HepG2 (cell line): ENCODE measurements around the gene SSNA1. TPM values are rescaled to one million over a fixed set of nuclear protein-coding genes. Genes with fewer than 3 reads are reported as not detected.

Source experiments
- CC2D1A ChIP-seq: sonication (generic); formaldehyde crosslinking; IDR thresholded peaks from 2 replicates; pipeline ENCODE4 v1.8.1; 2023; ENCODE audit warnings: mild to moderate bottlenecking, missing genetic modification reagents
- ELF3 ChIP-seq: IDR thresholded peaks from 2 replicates; pipeline ENCODE4 v1.6.1; 2016; ENCODE audit warnings: missing genetic modification reagents, missing compliant biosample characterization
- IKZF4 ChIP-seq: sonication (generic); formaldehyde crosslinking; IDR thresholded peaks from 2 replicates; pipeline ENCODE4 v1.5.1; 2020; ENCODE audit warnings: borderline replicate concordance, mild to moderate bottlenecking, low read depth, missing genetic modification reagents; ENCODE audit errors: not compliant biosample characterization
- MTF1 ChIP-seq: sonication (generic); formaldehyde crosslinking; IDR thresholded peaks from 2 replicates; pipeline ENCODE4 v1.5.0; 2020; ENCODE audit warnings: missing genetic modification reagents
- PRMT3 ChIP-seq: sonication (generic); formaldehyde crosslinking; IDR thresholded peaks from 2 replicates; pipeline ENCODE4 v1.8.1; 2022; ENCODE audit warnings: low read depth, mild to moderate bottlenecking, moderate library complexity, missing genetic modification reagents, borderline replicate concordance
- RAD21 ChIP-seq: fragments of 450-650 bp; formaldehyde crosslinking; IDR thresholded peaks from 2 replicates; pipeline ENCODE4 v1.5.0; 2020; ENCODE audit warnings: mild to moderate bottlenecking
- SALL1 ChIP-seq: sonication (generic); formaldehyde crosslinking; IDR thresholded peaks from 2 replicates; pipeline ENCODE4 v1.8.0; 2022; ENCODE audit warnings: mild to moderate bottlenecking, missing genetic modification reagents
- STAG1 ChIP-seq: sonication (generic); formaldehyde crosslinking; IDR thresholded peaks from 2 replicates; pipeline ENCODE4 v1.4.0; 2020; ENCODE audit warnings: missing genetic modification reagents
- TEAD3 ChIP-seq: optimal IDR thresholded peaks from 2 replicates; pipeline ENCODE3; 2016; ENCODE audit warnings: borderline replicate concordance
- ZNF101 ChIP-seq: sonication (generic); formaldehyde crosslinking; IDR thresholded peaks from 2 replicates; pipeline ENCODE4 v1.4.0; 2020; ENCODE audit warnings: mild to moderate bottlenecking, low read depth, missing genetic modification reagents, borderline replicate concordance
- ZNF136 ChIP-seq: sonication (generic); formaldehyde crosslinking; IDR thresholded peaks from 2 replicates; pipeline ENCODE4 v1.8.1; 2022; ENCODE audit warnings: low read depth, mild to moderate bottlenecking, moderate library complexity, missing genetic modification reagents
- ZNF33A ChIP-seq: sonication (generic); formaldehyde crosslinking; IDR thresholded peaks from 2 replicates; pipeline ENCODE4 v1.5.1; 2020; ENCODE audit warnings: missing genetic modification reagents, mild to moderate bottlenecking, moderate library complexity, borderline replicate concordance
- ZNF530 ChIP-seq: sonication (generic); formaldehyde crosslinking; IDR thresholded peaks from 2 replicates; pipeline ENCODE4 v1.5.0; 2020; ENCODE audit warnings: low read depth, mild to moderate bottlenecking, missing genetic modification reagents
- ZNF550 ChIP-seq: sonication (generic); formaldehyde crosslinking; IDR thresholded peaks from 2 replicates; pipeline ENCODE4 v1.4.0; 2020; ENCODE audit warnings: mild to moderate bottlenecking, missing genetic modification reagents, borderline replicate concordance
- polyA plus RNA-seq, 8 experiments: library from polyadenylated mRNA; depleted of rRNA in 3 of 8; stranded (reverse) in 7 of 8; unstranded in 1 of 8; fragments of >200 nt; fragmentation: Illumina TruSeq in 4 of 8; extraction: Trizol in 4 of 8; gene quantifications; 2 replicates each; pipeline versions ENCODE4 v1.2.1 to v1.2.3, GENCODE V29; 2011 to 2016; ENCODE audit warnings: low read depth in 4 of 8, missing spikeins in 1 of 8, mixed read lengths in 1 of 8; ENCODE audit not compliant: insufficient read depth in 1 of 8
- total RNA-seq, 5 experiments: library from RNA; depleted of rRNA; stranded (reverse); fragments of >200 nt; fragmentation: Illumina TruSeq; extraction: Trizol; gene quantifications; 2 replicates each; pipeline ENCODE4 v1.2.3, GENCODE V29; 2016; ENCODE audit warnings: low read depth in 1 of 5
- TF ChIP-seq, protein P1 (sequence below): sonication (generic); formaldehyde crosslinking; IDR thresholded peaks from 2 replicates; pipeline ENCODE4 v1.8.0; 2022; ENCODE audit warnings: low read depth, missing genetic modification reagents
- TF ChIP-seq, protein P2 (sequence below): sonication (generic); formaldehyde crosslinking; conservative IDR thresholded peaks from 2 replicates; pipeline ENCODE4 v1.8.0; 2022; ENCODE audit warnings: low read depth, missing genetic modification reagents
- TF ChIP-seq, protein P3 (sequence below): sonication (generic); formaldehyde crosslinking; IDR thresholded peaks from 2 replicates; pipeline ENCODE4 v1.4.0; 2020; ENCODE audit warnings: mild to moderate bottlenecking, missing genetic modification reagents
- TF ChIP-seq, protein P4 (sequence below): sonication (generic); formaldehyde crosslinking; IDR thresholded peaks from 2 replicates; pipeline ENCODE4 v1.4.0; 2020; ENCODE audit warnings: mild to moderate bottlenecking, missing genetic modification reagents

Gene SSNA1
- total and polyA plus RNA-seq, 2 of the 13 experiments (the other 11 are each of a cell fraction or from before 2014, with no cell fraction given) = 35.9 to 49.4 TPM

- TF ChIP-seq STAG1 (CRISPR knock-in tag) (no peak; the same call in none of the 2 replicates), MTF1 (CRISPR knock-in tag) (no peak), SALL1 (CRISPR knock-in tag) (peak; percentile 41; the same call in 1 of the 2 replicates), RAD21 (CRISPR knock-in tag) (peak; percentile 20; the same call in 1 of the 2 replicates), ELF3 (CRISPR knock-in tag) (peak; percentile 26; the same call in 1 of the 2 replicates), ZNF101 (no peak), ZNF33A (CRISPR knock-in tag) (no peak), IKZF4 (peak; percentile 75), PRMT3 (CRISPR knock-in tag) (no peak), ZNF530 (CRISPR knock-in tag) (no peak), CC2D1A (CRISPR knock-in tag) (no peak), ZNF136 (CRISPR knock-in tag) (no peak), TEAD3 (CRISPR knock-in tag) (no peak), ZNF550 (CRISPR knock-in tag) (no peak)
- TF ChIP-seq, protein P1, sequence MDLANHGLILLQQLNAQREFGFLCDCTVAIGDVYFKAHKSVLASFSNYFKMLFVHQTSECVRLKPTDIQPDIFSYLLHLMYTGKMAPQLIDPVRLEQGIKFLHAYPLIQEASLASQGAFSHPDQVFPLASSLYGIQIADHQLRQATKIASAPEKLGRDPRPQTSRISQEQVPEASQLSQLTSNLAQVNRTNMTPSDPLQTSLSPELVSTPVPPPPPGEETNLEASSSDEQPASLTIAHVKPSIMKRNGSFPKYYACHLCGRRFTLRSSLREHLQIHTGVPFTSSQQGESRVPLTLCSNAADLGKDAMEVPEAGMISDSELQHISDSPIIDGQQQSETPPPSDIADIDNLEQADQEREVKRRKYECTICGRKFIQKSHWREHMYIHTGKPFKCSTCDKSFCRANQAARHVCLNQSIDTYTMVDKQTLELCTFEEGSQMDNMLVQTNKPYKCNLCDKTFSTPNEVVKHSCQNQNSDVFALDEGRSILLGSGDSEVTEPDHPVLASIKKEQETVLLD (CRISPR knock-in tag) = no peak
- TF ChIP-seq, protein P2, sequence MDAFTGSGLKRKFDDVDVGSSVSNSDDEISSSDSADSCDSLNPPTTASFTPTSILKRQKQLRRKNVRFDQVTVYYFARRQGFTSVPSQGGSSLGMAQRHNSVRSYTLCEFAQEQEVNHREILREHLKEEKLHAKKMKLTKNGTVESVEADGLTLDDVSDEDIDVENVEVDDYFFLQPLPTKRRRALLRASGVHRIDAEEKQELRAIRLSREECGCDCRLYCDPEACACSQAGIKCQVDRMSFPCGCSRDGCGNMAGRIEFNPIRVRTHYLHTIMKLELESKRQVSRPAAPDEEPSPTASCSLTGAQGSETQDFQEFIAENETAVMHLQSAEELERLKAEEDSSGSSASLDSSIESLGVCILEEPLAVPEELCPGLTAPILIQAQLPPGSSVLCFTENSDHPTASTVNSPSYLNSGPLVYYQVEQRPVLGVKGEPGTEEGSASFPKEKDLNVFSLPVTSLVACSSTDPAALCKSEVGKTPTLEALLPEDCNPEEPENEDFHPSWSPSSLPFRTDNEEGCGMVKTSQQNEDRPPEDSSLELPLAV (CRISPR knock-in tag) = no peak
- TF ChIP-seq, protein P3, sequence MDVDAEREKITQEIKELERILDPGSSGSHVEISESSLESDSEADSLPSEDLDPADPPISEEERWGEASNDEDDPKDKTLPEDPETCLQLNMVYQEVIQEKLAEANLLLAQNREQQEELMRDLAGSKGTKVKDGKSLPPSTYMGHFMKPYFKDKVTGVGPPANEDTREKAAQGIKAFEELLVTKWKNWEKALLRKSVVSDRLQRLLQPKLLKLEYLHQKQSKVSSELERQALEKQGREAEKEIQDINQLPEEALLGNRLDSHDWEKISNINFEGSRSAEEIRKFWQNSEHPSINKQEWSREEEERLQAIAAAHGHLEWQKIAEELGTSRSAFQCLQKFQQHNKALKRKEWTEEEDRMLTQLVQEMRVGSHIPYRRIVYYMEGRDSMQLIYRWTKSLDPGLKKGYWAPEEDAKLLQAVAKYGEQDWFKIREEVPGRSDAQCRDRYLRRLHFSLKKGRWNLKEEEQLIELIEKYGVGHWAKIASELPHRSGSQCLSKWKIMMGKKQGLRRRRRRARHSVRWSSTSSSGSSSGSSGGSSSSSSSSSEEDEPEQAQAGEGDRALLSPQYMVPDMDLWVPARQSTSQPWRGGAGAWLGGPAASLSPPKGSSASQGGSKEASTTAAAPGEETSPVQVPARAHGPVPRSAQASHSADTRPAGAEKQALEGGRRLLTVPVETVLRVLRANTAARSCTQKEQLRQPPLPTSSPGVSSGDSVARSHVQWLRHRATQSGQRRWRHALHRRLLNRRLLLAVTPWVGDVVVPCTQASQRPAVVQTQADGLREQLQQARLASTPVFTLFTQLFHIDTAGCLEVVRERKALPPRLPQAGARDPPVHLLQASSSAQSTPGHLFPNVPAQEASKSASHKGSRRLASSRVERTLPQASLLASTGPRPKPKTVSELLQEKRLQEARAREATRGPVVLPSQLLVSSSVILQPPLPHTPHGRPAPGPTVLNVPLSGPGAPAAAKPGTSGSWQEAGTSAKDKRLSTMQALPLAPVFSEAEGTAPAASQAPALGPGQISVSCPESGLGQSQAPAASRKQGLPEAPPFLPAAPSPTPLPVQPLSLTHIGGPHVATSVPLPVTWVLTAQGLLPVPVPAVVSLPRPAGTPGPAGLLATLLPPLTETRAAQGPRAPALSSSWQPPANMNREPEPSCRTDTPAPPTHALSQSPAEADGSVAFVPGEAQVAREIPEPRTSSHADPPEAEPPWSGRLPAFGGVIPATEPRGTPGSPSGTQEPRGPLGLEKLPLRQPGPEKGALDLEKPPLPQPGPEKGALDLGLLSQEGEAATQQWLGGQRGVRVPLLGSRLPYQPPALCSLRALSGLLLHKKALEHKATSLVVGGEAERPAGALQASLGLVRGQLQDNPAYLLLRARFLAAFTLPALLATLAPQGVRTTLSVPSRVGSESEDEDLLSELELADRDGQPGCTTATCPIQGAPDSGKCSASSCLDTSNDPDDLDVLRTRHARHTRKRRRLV = no peak
- TF ChIP-seq, protein P4, sequence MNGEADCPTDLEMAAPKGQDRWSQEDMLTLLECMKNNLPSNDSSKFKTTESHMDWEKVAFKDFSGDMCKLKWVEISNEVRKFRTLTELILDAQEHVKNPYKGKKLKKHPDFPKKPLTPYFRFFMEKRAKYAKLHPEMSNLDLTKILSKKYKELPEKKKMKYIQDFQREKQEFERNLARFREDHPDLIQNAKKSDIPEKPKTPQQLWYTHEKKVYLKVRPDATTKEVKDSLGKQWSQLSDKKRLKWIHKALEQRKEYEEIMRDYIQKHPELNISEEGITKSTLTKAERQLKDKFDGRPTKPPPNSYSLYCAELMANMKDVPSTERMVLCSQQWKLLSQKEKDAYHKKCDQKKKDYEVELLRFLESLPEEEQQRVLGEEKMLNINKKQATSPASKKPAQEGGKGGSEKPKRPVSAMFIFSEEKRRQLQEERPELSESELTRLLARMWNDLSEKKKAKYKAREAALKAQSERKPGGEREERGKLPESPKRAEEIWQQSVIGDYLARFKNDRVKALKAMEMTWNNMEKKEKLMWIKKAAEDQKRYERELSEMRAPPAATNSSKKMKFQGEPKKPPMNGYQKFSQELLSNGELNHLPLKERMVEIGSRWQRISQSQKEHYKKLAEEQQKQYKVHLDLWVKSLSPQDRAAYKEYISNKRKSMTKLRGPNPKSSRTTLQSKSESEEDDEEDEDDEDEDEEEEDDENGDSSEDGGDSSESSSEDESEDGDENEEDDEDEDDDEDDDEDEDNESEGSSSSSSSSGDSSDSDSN (CRISPR knock-in tag) = 0 out of 2 replicates have a peak, but pooled peaks have one; percentile 60
Measured at GRCh38 chr9:137235424-137236237, 47.2 kb downstream of the SSNA1 start (continued).
